Ectodermal cell (in vitro differentiated cells): ENCODE results near the gene PML.
"Not testable (repeated sequence)": the region's sequence is repeated elsewhere in the genome, so short reads cannot be mapped to it uniquely, and the experiment has no call there.

Experiments
- H3K27ac ChIP-seq: 2 replicates; pipeline ENCODE4 v1.7.0; 2013; ENCODE audit warnings: mild to moderate bottlenecking, low read depth, low read length; ENCODE audit not compliant: insufficient read depth, poor library complexity, severe bottlenecking
- H3K27me3 ChIP-seq: 2 replicates; pipeline ENCODE4 v1.7.0; 2013; ENCODE audit warnings: mild to moderate bottlenecking, low read length; ENCODE audit not compliant: insufficient read depth, control insufficient read depth, poor library complexity, severe bottlenecking
- H3K36me3 ChIP-seq: one replicate; pipeline ENCODE4 v1.7.0; 2013; ENCODE audit warnings: low read length; ENCODE audit not compliant: control insufficient read depth, insufficient read depth
- H3K4me1 ChIP-seq: one replicate; pipeline ENCODE4 v1.7.0; 2013; ENCODE audit warnings: low read length; ENCODE audit not compliant: control insufficient read depth, insufficient read depth
- H3K4me3 ChIP-seq: 2 replicates; pipeline ENCODE4 v1.7.0; 2013; ENCODE audit warnings: low read depth, low read length, control low read depth; ENCODE audit not compliant: insufficient read depth
- H3K9me3 ChIP-seq: 2 replicates; pipeline ENCODE4 v1.7.0; 2013; ENCODE audit warnings: mild to moderate bottlenecking, low read length, moderate library complexity; ENCODE audit not compliant: control insufficient read depth
- WGBS, 2 experiments: methylation state at CpG; one replicate each; pipeline ENCODE4 v1.1.7; 2013; ENCODE audit warnings: missing lambda C conversion rate in 2 of 2; 5-methylcytosine and 5-hydroxymethylcytosine counted together

The PML gene

DNA sequence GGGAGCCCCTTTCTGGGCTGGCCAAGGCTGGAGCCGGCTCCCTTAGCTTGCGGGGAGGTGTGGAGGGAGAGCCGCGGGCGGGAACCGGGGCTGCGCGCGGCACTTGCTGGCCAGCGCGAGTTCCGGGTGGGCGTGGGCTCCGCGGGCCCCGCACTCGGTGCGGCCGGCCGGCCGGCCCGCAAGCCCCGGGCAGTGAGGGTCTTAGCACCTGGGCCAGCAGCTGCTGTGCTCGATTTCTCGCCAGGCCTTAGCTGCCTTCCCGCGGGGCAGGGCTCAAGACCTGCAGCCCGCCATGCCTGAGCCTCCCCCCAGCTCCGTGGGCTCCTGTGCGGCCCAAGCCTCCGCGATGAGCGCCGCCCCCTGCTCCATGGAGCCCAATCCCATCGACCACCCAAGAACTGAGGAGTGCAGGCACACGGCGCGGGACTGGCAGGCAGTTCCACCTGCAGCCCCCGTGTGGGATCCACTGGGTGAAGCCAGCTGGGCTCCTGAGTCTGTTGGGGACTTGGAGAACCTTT lies 20.8 kb upstream of the PML start:
- WGBS, 2 experiments: 95 to 96% methylated on average over 39 of the region's 39 CpGs
- H3K9me3 ChIP-seq: not testable (repeated sequence)

GRCh38 chr15:73975440-73976125 lies 18.9 kb upstream of the PML start:
- H3K27ac ChIP-seq, H3K27me3 ChIP-seq, H3K36me3 ChIP-seq, H3K9me3 ChIP-seq, H3K4me1 ChIP-seq, H3K4me3 ChIP-seq: not testable (repeated sequence)
- WGBS, 2 experiments: 85 to 88% methylated on average over 18 of the region's 18 CpGs

More for the DNA sequence above, 20.8 kb upstream of the PML start:
- H3K27ac ChIP-seq, H3K4me3 ChIP-seq, H3K36me3 ChIP-seq, H3K4me1 ChIP-seq, H3K27me3 ChIP-seq: not testable (repeated sequence)

- Histone ChIP-seq H3K4me1 (no peaks in the 10 kb centered on the region), H3K4me3 (no peak overlapping the region), H3K27me3 (no peaks in the 10 kb centered on the region), H3K27ac (no peak overlapping the region), H3K36me3 (no peaks in the 10 kb centered on the region), H3K9me3 (no peaks in the 10 kb centered on the region)
- 97 to 98% methylated on average over 3 of the region's 3 CpGs for WGBS, 2 experiments
Observed at GRCh38 chr15:73978896-73979295, 15.6 kb upstream of the PML start.

- no peak overlapping the region for H3K27ac ChIP-seq
- no peaks in the 10 kb centered on the region for H3K9me3 ChIP-seq
- H3K36me3 ChIP-seq: no peaks in the 10 kb centered on the region
- H3K4me3 ChIP-seq: no peak overlapping the region
- H3K27me3 ChIP-seq: no peaks in the 10 kb centered on the region
- H3K4me1 ChIP-seq: no peaks in the 10 kb centered on the region
- 53 to 80% methylated on average over 1 of the region's 1 CpG for WGBS, 2 experiments
Observed at GRCh38 chr15:73979636-73980035, 14.9 kb upstream of the PML start.

- 79 to 80% methylated on average over 5 of the region's 5 CpGs for WGBS, 2 experiments
- H3K4me1 ChIP-seq: no peaks in the 10 kb centered on the region
- no peak overlapping the region for H3K4me3 ChIP-seq
- H3K27me3 ChIP-seq: no peaks in the 10 kb centered on the region
- no peaks in the 10 kb centered on the region for H3K9me3 ChIP-seq
- no peak overlapping the region for H3K27ac ChIP-seq
- no peaks in the 10 kb centered on the region for H3K36me3 ChIP-seq
Observed at GRCh38 chr15:73981761-73982221, 12.7 kb upstream of the PML start.

DNA sequence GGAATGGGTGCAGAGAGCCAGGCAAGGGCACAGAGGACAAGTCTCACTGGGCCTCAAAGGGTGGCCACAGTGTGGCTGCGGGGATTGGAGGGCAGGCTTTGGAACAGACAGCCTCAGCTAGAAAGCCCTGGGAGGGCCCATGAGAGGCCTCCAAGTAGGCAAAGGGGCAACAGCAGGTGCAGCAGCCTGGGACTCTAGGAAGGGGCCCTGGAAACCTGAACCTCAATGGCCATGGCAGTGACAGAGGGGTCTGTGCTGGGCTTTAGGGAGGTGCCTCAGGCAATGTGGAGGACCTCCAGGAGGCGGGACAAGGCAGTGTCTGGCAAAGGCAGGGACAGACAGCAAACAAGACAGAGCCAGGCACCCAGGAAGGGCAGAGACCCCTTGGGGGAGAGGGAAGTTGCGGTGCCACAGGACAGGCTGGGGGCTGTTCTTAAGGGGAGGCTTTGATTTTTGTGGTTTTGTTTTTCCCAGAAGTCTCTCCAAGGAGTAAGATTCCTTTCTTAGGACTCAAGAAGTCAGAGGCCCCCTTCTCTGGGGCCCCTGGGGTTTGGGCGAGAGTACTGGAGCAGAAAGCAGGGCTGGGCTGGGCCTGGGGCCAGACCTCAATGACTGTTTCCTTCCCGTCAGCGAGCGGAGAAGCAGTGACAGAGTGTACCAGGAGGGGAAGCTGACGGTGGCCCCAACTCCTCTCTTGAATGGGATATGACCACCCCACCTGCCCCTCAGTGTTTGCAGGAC lies 12.1 kb upstream of the PML start:
- Histone ChIP-seq H3K27ac (no peak overlapping the region), H3K27me3 (no peaks in the 10 kb centered on the region), H3K4me1 (no peaks in the 10 kb centered on the region), H3K36me3 (no peaks in the 10 kb centered on the region), H3K9me3 (no peaks in the 10 kb centered on the region), H3K4me3 (no peak overlapping the region)
- 82 to 90% methylated on average over 8 of the region's 8 CpGs for WGBS, 2 experiments

GRCh38 chr15:73983211-73983727 lies 11.2 kb upstream of the PML start:
- 90 to 94% methylated on average over 10 of the region's 10 CpGs for WGBS, 2 experiments
- Histone ChIP-seq H3K9me3 (no peaks in the 10 kb centered on the region), H3K4me1 (no peaks in the 10 kb centered on the region), H3K27me3 (no peaks in the 10 kb centered on the region), H3K36me3 (no peaks in the 10 kb centered on the region), H3K27ac (no peak overlapping the region), H3K4me3 (no peak overlapping the region)

DNA sequence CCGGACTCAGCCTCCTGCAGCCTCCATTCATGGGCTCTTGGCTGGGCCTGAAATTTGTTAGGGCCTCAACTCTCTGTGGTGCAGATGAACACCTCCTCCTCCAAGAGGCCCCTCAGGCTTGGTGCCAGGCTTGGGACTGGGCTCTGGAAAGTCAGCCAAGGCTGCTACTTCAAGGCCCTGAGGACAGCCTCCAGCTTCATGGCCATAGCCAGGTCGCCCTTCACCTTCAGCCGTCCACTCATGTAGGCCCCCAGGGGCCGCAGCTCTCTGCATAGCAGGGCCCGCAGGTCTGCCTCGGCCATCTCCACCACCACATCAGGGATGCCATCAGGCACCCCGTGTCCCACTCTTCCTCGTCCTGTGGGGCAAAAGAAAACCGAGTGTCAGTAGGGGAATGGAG lies 10.7 kb upstream of the PML start:
- Histone ChIP-seq H3K9me3 (no peaks in the 10 kb centered on the region), H3K4me1 (no peaks in the 10 kb centered on the region), H3K27me3 (no peaks in the 10 kb centered on the region), H3K27ac (no peak overlapping the region), H3K4me3 (no peak overlapping the region), H3K36me3 (no peaks in the 10 kb centered on the region)
- 88 to 90% methylated on average over 9 of the region's 9 CpGs for WGBS, 2 experiments

DNA sequence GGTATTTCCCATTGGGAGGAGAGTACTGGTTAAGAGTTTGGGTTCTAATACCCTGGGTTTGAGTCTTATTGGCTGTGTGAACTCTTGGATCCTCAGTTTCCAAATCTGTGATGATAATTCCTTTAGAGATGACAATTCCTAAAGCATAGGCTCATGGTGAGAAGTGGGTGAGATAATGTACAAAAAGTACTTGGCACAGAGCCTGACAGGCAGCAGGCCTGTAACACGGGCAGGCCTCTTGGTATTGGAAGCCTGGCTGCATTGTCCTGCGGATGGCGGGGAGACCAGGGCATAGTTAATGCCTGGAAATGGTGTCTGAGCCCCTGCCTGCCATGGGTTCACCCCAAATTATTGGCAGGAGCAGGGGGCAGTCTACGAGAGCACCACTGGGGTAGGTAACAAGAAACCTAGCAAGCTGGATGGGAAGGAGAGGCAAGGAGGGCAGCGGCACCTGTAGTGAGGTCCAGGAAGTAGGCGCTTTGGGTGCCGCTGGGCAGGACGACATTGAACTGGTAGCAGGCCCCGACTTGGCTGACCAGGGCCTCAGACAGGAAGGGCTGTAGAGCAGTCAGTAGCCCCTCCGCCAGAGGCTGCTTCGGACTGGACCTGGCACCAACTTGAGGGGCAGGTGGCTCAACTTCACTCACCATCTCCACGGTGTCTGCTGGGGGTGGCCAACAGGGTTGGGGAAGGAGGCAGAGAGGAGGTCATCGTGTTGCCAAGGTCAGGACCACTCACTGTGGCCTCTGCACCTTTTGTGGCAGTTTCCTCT lies 10.1 kb upstream of the PML start:
- Histone ChIP-seq H3K4me3 (no peak overlapping the region), H3K36me3 (no peaks in the 10 kb centered on the region), H3K9me3 (no peaks in the 10 kb centered on the region), H3K27ac (no peak overlapping the region), H3K27me3 (no peaks in the 10 kb centered on the region), H3K4me1 (no peaks in the 10 kb centered on the region)
- 92% methylated on average over 13 of the region's 13 CpGs for WGBS, 2 experiments
